Stimulated activated CD4-positive, alpha-beta T cell treated with anti-CD3 and anti-CD28 coated beads, Interleukin-4, amount 100 ng/mL, for 48 hours (primary cell): ENCODE measurements around the gene HOXC4.

Source experiments
- DNase-seq, 2 donors: peaks; one replicate each; pipeline ENCODE4 v3.0.0-alpha.2; 2020; ENCODE audit warnings: low read depth in 2 of 2

Gene HOXC4

GRCh38 chr12:54053751-54054741, at the start of gene HOXC4:
Gene HOXC4, plus strand, starts transcription at chr12:54053835. Its CDS starts 88 bp downstream, at chr12:54053923.
- no peak for DNase-seq

- DNase-seq = no peak
Observed at GRCh38 chr12:54004063-54004840, 49.4 kb upstream of the HOXC4 start.

- no peak for DNase-seq
Observed at GRCh38 chr12:54004841-54005530, 48.6 kb upstream of the HOXC4 start.

- no peak for DNase-seq
Observed at GRCh38 chr12:54005531-54005852, 48.1 kb upstream of the HOXC4 start.

- DNase-seq = peak; percentile 71 to 86
Observed at GRCh38 chr12:54005853-54006558, 47.6 kb upstream of the HOXC4 start.

GRCh38 chr12:54006559-54007220, 46.9 kb upstream of the HOXC4 start:
- no peak for DNase-seq

- DNase-seq = no peak
Observed at GRCh38 chr12:54007538-54008259, 45.9 kb upstream of the HOXC4 start.

GRCh38 chr12:54008260-54008552, 45.4 kb upstream of the HOXC4 start:
- DNase-seq = no peak

GRCh38 chr12:54009171-54010052, 44.2 kb upstream of the HOXC4 start:
- no peak for DNase-seq

- DNase-seq = no peak
Observed at GRCh38 chr12:54010053-54010971, 43.3 kb upstream of the HOXC4 start.

- DNase-seq = no peak
Observed at GRCh38 chr12:54010972-54011664, 42.5 kb upstream of the HOXC4 start.

- DNase-seq = no peak
Observed at GRCh38 chr12:54011665-54012532, 41.7 kb upstream of the HOXC4 start.

GRCh38 chr12:54012631-54013409, 40.8 kb upstream of the HOXC4 start:
- DNase-seq = no peak

GRCh38 chr12:54014377-54015017, 39.1 kb upstream of the HOXC4 start:
- no peak for DNase-seq
